PC-9 (cell line): Measurements from ENCODE around the gene NPL.

Experiments used
- EZH2 ChIP-seq: fragments of 200-600 bp; sonication (generic); IDR thresholded peaks from 2 replicates; pipeline ENCODE4 v1.8.0; 2017; ENCODE audit warnings: antibody characterized with exemption, low read depth
- TF ChIP-seq, protein P1 (sequence below): fragments of 200-600 bp; sonication (generic); conservative IDR thresholded peaks from 2 replicates; pipeline ENCODE4 v1.6.1; 2017; ENCODE audit warnings: mixed run types, antibody characterized with exemption, mild to moderate bottlenecking, moderate library complexity

DNA sequence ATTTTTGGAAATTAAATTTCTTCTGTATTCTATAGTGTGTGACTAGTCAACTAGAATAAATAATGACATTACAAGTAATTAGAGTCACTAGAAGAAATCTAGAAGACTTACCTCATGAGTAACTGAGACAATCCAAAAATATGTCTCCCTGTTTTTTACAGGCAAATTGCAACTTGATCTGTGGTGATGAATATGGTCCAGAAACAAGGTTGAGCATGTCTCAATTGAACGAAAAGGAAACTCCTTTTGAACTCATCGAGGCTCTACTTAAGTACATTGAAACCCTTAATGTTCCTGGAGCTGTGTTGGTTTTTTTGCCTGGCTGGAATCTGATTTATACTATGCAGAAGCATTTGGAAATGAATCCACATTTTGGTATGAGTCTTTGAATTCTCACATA, 86.3 kb downstream of the NPL start:
- TF ChIP-seq, protein P1, sequence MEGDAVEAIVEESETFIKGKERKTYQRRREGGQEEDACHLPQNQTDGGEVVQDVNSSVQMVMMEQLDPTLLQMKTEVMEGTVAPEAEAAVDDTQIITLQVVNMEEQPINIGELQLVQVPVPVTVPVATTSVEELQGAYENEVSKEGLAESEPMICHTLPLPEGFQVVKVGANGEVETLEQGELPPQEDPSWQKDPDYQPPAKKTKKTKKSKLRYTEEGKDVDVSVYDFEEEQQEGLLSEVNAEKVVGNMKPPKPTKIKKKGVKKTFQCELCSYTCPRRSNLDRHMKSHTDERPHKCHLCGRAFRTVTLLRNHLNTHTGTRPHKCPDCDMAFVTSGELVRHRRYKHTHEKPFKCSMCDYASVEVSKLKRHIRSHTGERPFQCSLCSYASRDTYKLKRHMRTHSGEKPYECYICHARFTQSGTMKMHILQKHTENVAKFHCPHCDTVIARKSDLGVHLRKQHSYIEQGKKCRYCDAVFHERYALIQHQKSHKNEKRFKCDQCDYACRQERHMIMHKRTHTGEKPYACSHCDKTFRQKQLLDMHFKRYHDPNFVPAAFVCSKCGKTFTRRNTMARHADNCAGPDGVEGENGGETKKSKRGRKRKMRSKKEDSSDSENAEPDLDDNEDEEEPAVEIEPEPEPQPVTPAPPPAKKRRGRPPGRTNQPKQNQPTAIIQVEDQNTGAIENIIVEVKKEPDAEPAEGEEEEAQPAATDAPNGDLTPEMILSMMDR, result no peak
- TF ChIP-seq EZH2, result no peak
